A673 (cell line): ENCODE results near the gene ZNF366. TPM values are rescaled to one million over a fixed set of nuclear protein-coding genes. Genes with fewer than 3 reads are reported as not detected.

Source experiments
- BruUV-seq: library from RNA; stranded (reverse); fragments of 400-500 nt; replicated peaks from 2 replicates; lab custom pipeline; 2021; lab: Mats Ljungman, UMichigan
- CTCF ChIA-PET: fragments of 300-600 bp; sonication (Branson Sonifier 250); formaldehyde crosslinking; loops from one replicate; lab custom pipeline; 2022; ENCODE audit warnings: antibody characterized with exemption; lab: Charles Lee
- POLR2A ChIA-PET: fragments of 300-600 bp; sonication (Branson Sonifier 250); formaldehyde crosslinking; loops from one replicate; lab custom pipeline; 2022; ENCODE audit warnings: antibody characterized with exemption; ENCODE audit not compliant: low non-redundant PET; lab: Charles Lee
- DNase-seq: peaks from one replicate; pipeline ENCODE4 v3.0.0-alpha.2; 2015; ENCODE audit warnings: low spot score
- H3K27ac ChIP-seq: fragments of 200-600 bp; sonication (generic); 2 replicates; pipeline ENCODE4 v1.5.1; 2016; ENCODE audit warnings: mixed run types, low read depth, mild to moderate bottlenecking, mixed read lengths, antibody characterized with exemption, low read length; ENCODE audit not compliant: poor library complexity, severe bottlenecking
- H3K27me3 ChIP-seq: fragments of 200-600 bp; sonication (generic); replicated peaks from 2 replicates; pipeline ENCODE4 v1.6.1; 2017; ENCODE audit warnings: mixed run types, low read depth, mild to moderate bottlenecking, mixed read lengths, antibody characterized with exemption, low read length; ENCODE audit not compliant: insufficient read depth, poor library complexity
- H3K36me3 ChIP-seq: fragments of 200-600 bp; sonication (generic); 2 replicates; pipeline ENCODE4 v1.6.1; 2016; ENCODE audit warnings: mixed run types, mild to moderate bottlenecking, mixed read lengths, antibody characterized with exemption, low read length; ENCODE audit not compliant: insufficient read depth, poor library complexity, severe bottlenecking
- H3K4me1 ChIP-seq: fragments of 200-600 bp; sonication (generic); 2 replicates; pipeline ENCODE4 v1.6.1; 2017; ENCODE audit warnings: mixed run types, mild to moderate bottlenecking, mixed read lengths, antibody characterized with exemption, low read length; ENCODE audit not compliant: insufficient read depth, poor library complexity, severe bottlenecking
- H3K4me3 ChIP-seq: fragments of 200-600 bp; sonication (generic); 2 replicates; pipeline ENCODE4 v1.5.1; 2016; ENCODE audit warnings: low read depth, mixed run types, mild to moderate bottlenecking, mixed read lengths, low read length; ENCODE audit not compliant: poor library complexity, severe bottlenecking
- H3K9me3 ChIP-seq: fragments of 200-600 bp; sonication (generic); 2 replicates; pipeline ENCODE4 v1.6.1; 2016; ENCODE audit warnings: mixed run types, low read depth, mild to moderate bottlenecking, mixed read lengths, antibody characterized with exemption, low read length; ENCODE audit not compliant: poor library complexity, severe bottlenecking
- EZH2 ChIP-seq: fragments of 200-600 bp; sonication (generic); IDR thresholded peaks from 2 replicates; pipeline ENCODE4 v1.6.1; 2017; ENCODE audit warnings: borderline replicate concordance, low read depth, mild to moderate bottlenecking, mixed read lengths, antibody characterized with exemption, low read length; ENCODE audit not compliant: poor library complexity, severe bottlenecking
- intact Hi-C: fragments of 100-400 bp; cut with micrococcal nuclease; formaldehyde crosslinking; loops from one replicate; pipeline ENCODE4 v1.10.0; 2022; ENCODE audit not compliant: unreplicated experiment
- total RNA-seq: library from RNA; stranded (reverse); gene quantifications from 2 replicates; pipeline ENCODE4 v1.2.3, GENCODE V29; 2021
- TF ChIP-seq, protein P1 (sequence below): fragments of 300-800, 200-600 bp; sonication (generic); conservative IDR thresholded peaks from 2 replicates; pipeline ENCODE4 v1.5.1; 2017; ENCODE audit warnings: low read depth, mild to moderate bottlenecking, antibody characterized with exemption, low read length, moderate library complexity, mixed read lengths

ZNF366 gene
- total RNA-seq, 1 experiment from 2014 or later = not detected

DNA sequence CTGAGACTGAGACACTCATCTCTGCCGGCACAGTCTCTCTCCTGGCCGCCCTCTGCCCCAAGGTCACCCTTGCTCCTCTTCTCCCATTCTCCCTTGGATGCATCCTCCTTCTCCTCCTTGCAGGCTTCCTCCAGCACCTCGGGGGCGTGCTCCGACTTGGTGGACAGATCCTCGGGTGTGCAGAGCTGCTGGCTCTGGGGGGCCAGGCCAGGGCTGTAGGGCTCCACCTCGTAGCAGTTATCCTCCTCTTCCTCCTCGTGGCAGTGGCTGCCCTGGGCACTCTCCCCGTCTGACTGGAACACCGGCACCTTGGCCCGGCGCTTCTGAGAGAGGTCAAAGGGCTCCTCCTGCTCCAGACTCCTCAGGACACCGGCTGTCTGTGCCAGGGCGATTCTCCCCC is 63.3 kb downstream of the ZNF366 start:
- Histone ChIP-seq H3K27me3 (no peaks in the 10 kb centered on the region), H3K36me3 (no peaks in the 10 kb centered on the region), H3K9me3 (no peaks in the 10 kb centered on the region), H3K4me3 (no peak overlapping the region), H3K27ac (no peak overlapping the region), H3K4me1 (no peaks in the 10 kb centered on the region)
- TF ChIP-seq EZH2 = no peak
- TF ChIP-seq, protein P1, sequence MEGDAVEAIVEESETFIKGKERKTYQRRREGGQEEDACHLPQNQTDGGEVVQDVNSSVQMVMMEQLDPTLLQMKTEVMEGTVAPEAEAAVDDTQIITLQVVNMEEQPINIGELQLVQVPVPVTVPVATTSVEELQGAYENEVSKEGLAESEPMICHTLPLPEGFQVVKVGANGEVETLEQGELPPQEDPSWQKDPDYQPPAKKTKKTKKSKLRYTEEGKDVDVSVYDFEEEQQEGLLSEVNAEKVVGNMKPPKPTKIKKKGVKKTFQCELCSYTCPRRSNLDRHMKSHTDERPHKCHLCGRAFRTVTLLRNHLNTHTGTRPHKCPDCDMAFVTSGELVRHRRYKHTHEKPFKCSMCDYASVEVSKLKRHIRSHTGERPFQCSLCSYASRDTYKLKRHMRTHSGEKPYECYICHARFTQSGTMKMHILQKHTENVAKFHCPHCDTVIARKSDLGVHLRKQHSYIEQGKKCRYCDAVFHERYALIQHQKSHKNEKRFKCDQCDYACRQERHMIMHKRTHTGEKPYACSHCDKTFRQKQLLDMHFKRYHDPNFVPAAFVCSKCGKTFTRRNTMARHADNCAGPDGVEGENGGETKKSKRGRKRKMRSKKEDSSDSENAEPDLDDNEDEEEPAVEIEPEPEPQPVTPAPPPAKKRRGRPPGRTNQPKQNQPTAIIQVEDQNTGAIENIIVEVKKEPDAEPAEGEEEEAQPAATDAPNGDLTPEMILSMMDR = no peak
- BruUV-seq = no TSS peak
- ChIA-PET CTCF (no interaction called here), POLR2A (no interaction called here)
- no peak for DNase-seq
- intact Hi-C loops = no loop called here

DNA sequence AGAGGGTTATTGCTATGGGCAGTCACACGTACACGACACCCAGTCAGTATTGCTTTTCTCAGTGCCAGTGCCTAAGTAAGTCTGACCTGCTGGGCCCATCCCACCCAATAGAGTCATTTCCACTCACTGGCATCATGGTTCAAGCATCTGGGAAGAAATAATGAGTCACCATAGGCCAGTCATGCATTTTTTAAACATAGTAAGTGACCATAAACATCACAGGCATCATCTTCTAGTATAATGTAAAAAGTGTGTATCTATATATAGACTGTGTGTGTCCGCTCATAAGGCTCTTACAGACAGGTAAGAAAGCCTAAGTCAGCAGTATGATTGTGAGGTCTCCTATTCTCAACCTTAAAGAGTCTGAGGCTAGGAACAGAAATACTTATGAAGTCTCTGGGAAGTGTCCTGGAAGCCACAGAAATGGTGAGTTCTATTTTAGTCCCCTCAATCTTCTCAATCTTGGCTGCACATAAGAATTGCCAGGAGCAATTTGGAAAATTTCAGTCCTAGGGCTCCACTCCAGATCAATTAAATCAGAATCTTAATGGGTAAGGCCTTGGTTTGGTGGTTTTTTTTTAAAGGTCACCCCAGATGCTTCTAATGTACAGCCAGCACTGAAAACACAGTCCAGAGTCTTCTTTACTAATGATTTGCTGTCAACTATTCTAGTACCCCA is 65.2 kb downstream of the ZNF366 start:
- no peaks in the 10 kb centered on the region for H3K27me3 ChIP-seq
- no peak overlapping the region for H3K27ac ChIP-seq
- no peaks in the 10 kb centered on the region for H3K9me3 ChIP-seq
- no TSS peak for BruUV-seq
- H3K4me3 ChIP-seq = no peak overlapping the region
- H3K36me3 ChIP-seq = no peaks in the 10 kb centered on the region
- intact Hi-C loops = no loop called here
- no peaks in the 10 kb centered on the region for H3K4me1 ChIP-seq
- DNase-seq = no peak
- POLR2A ChIA-PET = no interaction called here
- TF ChIP-seq, protein P1 = no peak
- CTCF ChIA-PET = no interaction called here

DNA sequence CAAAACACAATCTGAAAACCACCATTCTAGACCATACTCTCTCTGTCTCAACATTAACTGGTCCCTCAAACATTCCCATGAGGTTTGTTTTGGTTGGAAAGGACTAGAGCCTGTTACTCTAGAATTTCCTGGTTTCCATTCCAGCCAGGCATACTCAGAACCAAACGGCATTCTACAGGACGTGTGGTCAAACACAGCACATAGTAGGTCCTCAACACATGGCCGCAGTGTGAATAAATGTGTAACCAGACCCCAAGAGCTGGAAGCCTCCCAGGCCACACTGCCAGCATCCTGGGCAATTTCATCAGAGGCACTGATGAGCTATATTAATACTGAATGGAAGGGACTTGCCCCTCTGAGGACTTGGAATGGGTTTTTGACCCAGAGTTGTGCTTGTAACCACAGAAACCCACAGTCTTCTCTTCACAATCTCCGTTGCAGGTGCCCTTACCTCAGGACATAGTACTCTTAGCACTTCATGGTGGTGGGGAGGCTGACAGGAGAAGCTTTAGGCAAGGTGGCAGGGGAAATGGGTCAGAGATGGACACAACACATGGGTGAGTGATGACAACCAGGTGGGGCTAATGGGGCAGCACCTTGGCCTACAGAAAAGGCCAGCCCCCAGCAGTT is 66.0 kb downstream of the ZNF366 start:
- TF ChIP-seq, protein P1 = no peak
- no peak for TF ChIP-seq EZH2
- intact Hi-C loops = no loop called here
- ChIA-PET POLR2A (no interaction called here), CTCF (no interaction called here)
- BruUV-seq = no TSS peak
- Histone ChIP-seq H3K27me3 (no peaks in the 10 kb centered on the region), H3K27ac (no peak overlapping the region), H3K4me1 (no peaks in the 10 kb centered on the region), H3K9me3 (no peaks in the 10 kb centered on the region), H3K4me3 (no peak overlapping the region), H3K36me3 (no peaks in the 10 kb centered on the region)
- no peak for DNase-seq
